Astrocyte (in vitro differentiated cells and primary cell): ENCODE results near the gene ABHD12. TPM values are rescaled to one million over a fixed set of nuclear protein-coding genes. Genes with fewer than 3 reads are reported as not detected.

Experiments used
- DNase-seq: peaks from one replicate; pipeline ENCODE4 v3.0.0-alpha.2; 2010; ENCODE audit warnings: low read depth
- FAIRE-seq: peaks from 2 replicates; lab custom pipeline; 2011; peaks lifted over from hg19 to GRCh38; lab: Jason Lieb, UNC
- H2AFZ ChIP-seq: 2 replicates; pipeline ENCODE4 v1.6.0; 2012; ENCODE audit warnings: low read depth, low read length, inconsistent platforms
- H3K27ac ChIP-seq: 2 replicates; pipeline ENCODE4 v1.5.1; 2011; ENCODE audit warnings: low read depth, low read length, inconsistent platforms
- H3K27me3 ChIP-seq: 2 replicates; pipeline ENCODE4 v1.6.0; 2011; ENCODE audit warnings: low read length, inconsistent platforms; ENCODE audit not compliant: insufficient read depth
- H3K36me3 ChIP-seq: 2 replicates; pipeline ENCODE4 v1.5.1; 2011; ENCODE audit warnings: low read length, inconsistent platforms; ENCODE audit not compliant: insufficient read depth
- H3K4me1 ChIP-seq: 2 replicates; pipeline ENCODE4 v1.5.1; 2011; ENCODE audit warnings: low read length, inconsistent platforms; ENCODE audit not compliant: insufficient read depth
- H3K4me2 ChIP-seq: 2 replicates; pipeline ENCODE4 v1.6.0; 2012; ENCODE audit warnings: low read length, inconsistent platforms
- H3K4me3 ChIP-seq: 2 replicates; pipeline ENCODE4 v1.5.1; 2011; ENCODE audit warnings: low read depth, mild to moderate bottlenecking, low read length, inconsistent platforms; ENCODE audit not compliant: insufficient read depth
- H3K79me2 ChIP-seq: 2 replicates; pipeline ENCODE4 v1.6.0; 2012; ENCODE audit warnings: mild to moderate bottlenecking, low read length, inconsistent platforms; ENCODE audit not compliant: insufficient read depth
- H3K9ac ChIP-seq: 2 replicates; pipeline ENCODE4 v1.6.0; 2012; ENCODE audit warnings: mild to moderate bottlenecking, low read length, inconsistent platforms
- H3K9me3 ChIP-seq: 2 replicates; pipeline ENCODE4 v1.5.1; 2012; ENCODE audit warnings: low read depth, mild to moderate bottlenecking, low read length, inconsistent platforms; ENCODE audit not compliant: insufficient read depth
- H4K20me1 ChIP-seq: 2 replicates; pipeline ENCODE4 v1.6.0; 2012; ENCODE audit warnings: low read length, inconsistent platforms; ENCODE audit not compliant: insufficient read depth
- H3K27ac Mint-ChIP-seq: one replicate; pipeline ENCODE4 v1.8.0; 2021; ENCODE audit warnings: mild to moderate bottlenecking, mixed read lengths; ENCODE audit not compliant: unreplicated experiment
- H3K27me3 Mint-ChIP-seq: one replicate; pipeline ENCODE4 v1.8.0; 2021; ENCODE audit warnings: low read depth, mixed read lengths; ENCODE audit not compliant: unreplicated experiment
- H3K36me3 Mint-ChIP-seq: one replicate; pipeline ENCODE4 v1.8.0; 2021; ENCODE audit warnings: low read depth, mixed read lengths; ENCODE audit not compliant: unreplicated experiment
- H3K4me1 Mint-ChIP-seq: one replicate; pipeline ENCODE4 v1.8.0; 2021; ENCODE audit warnings: low read depth, mixed read lengths; ENCODE audit not compliant: unreplicated experiment
- H3K4me3 Mint-ChIP-seq: one replicate; pipeline ENCODE4 v1.8.0; 2021; ENCODE audit warnings: mild to moderate bottlenecking, moderate library complexity, mixed read lengths; ENCODE audit not compliant: unreplicated experiment
- H3K9me3 Mint-ChIP-seq: one replicate; pipeline ENCODE4 v1.8.0; 2021; ENCODE audit warnings: mild to moderate bottlenecking, mixed read lengths; ENCODE audit not compliant: unreplicated experiment
- CTCF ChIP-seq: IDR thresholded peaks from 2 replicates; pipeline ENCODE4 v1.5.1; 2011; ENCODE audit warnings: low read depth, mild to moderate bottlenecking, inconsistent platforms, low read length, moderate library complexity; ENCODE audit not compliant: insufficient read depth
- EZH2 ChIP-seq: IDR thresholded peaks from 2 replicates; pipeline ENCODE4 v1.6.1; 2012; ENCODE audit warnings: mild to moderate bottlenecking, low read length, inconsistent platforms; ENCODE audit not compliant: insufficient read depth
- total RNA-seq: library from RNA; stranded (reverse); gene quantifications from 2 replicates; pipeline ENCODE4 v1.2.1, GENCODE V29; 2021

Gene ABHD12
- total RNA-seq, 1 donor from 2014 or later: 98.1 TPM

GRCh38 chr20:25274481-25274880 lies 116.2 kb downstream of the ABHD12 start:
- H2AFZ ChIP-seq: no peak overlapping the region
- H3K9me3 Mint-ChIP-seq: no peaks in the 10 kb centered on the region
- H3K27me3 Mint-ChIP-seq: no peaks in the 10 kb centered on the region

GRCh38 chr20:25273541-25274358 lies 116.9 kb downstream of the ABHD12 start:
- Histone ChIP-seq H3K4me1 (no peaks in the 10 kb centered on the region), H3K27me3 (no peaks in the 10 kb centered on the region), H3K4me3 (no peak overlapping the region), H3K4me2 (no peak overlapping the region), H3K79me2 (peaks cover 50% of the 10 kb centered on the region), H3K27ac (no peak overlapping the region), H3K9ac (no peak overlapping the region), H3K36me3 (peaks cover 40% of the 10 kb centered on the region), H3K9me3 (no peaks in the 10 kb centered on the region), H4K20me1 (peaks cover 76% of the 10 kb centered on the region), H2AFZ (no peak overlapping the region)
- Mint-ChIP-seq H3K36me3 (peaks cover 15% of the 10 kb centered on the region), H3K4me1 (peaks cover 7% of the 10 kb centered on the region), H3K27me3 (no peaks in the 10 kb centered on the region), H3K4me3 (no peak overlapping the region), H3K27ac (no peak overlapping the region), H3K9me3 (no peaks in the 10 kb centered on the region)
- DNase-seq (no peak), FAIRE-seq (no peak)
- TF ChIP-seq EZH2 (no peak), CTCF (no peak)

More at GRCh38 chr20:25274481-25274880, 116.2 kb downstream of the ABHD12 start:
- Histone ChIP-seq H3K9me3 (no peaks in the 10 kb centered on the region), H3K27ac (no peak overlapping the region), H3K79me2 (peaks cover 43% of the 10 kb centered on the region), H3K27me3 (no peaks in the 10 kb centered on the region), H3K9ac (no peak overlapping the region), H3K4me3 (no peak overlapping the region), H3K4me2 (no peak overlapping the region), H4K20me1 (peaks cover 73% of the 10 kb centered on the region), H3K4me1 (no peaks in the 10 kb centered on the region), H3K36me3 (peaks cover 40% of the 10 kb centered on the region)
- Mint-ChIP-seq H3K27ac (no peak overlapping the region), H3K4me1 (peaks cover 7% of the 10 kb centered on the region), H3K4me3 (no peak overlapping the region), H3K36me3 (peaks cover 19% of the 10 kb centered on the region)
- DNase-seq (no peak), FAIRE-seq (no peak)
- TF ChIP-seq CTCF (no peak), EZH2 (no peak)

GRCh38 chr20:25273046-25273445 lies 117.6 kb downstream of the ABHD12 start:
- no peaks in the 10 kb centered on the region for H3K27me3 ChIP-seq
- no peak overlapping the region for H3K27ac ChIP-seq
- Mint-ChIP-seq H3K27me3 (no peaks in the 10 kb centered on the region), H3K4me3 (no peak overlapping the region), H3K9me3 (no peaks in the 10 kb centered on the region), H3K27ac (no peak overlapping the region), H3K4me1 (peaks cover 7% of the 10 kb centered on the region), H3K36me3 (peaks cover 15% of the 10 kb centered on the region)
- H3K36me3 ChIP-seq: peaks cover 37% of the 10 kb centered on the region
- FAIRE-seq (no peak), DNase-seq (no peak)
- TF ChIP-seq EZH2 (no peak), CTCF (no peak)
- H3K4me2 ChIP-seq: no peak overlapping the region
- no peak overlapping the region for H3K9ac ChIP-seq
- peaks cover 75% of the 10 kb centered on the region for H4K20me1 ChIP-seq
- H2AFZ ChIP-seq: no peak overlapping the region
- peaks cover 57% of the 10 kb centered on the region for H3K79me2 ChIP-seq
- H3K9me3 ChIP-seq: no peaks in the 10 kb centered on the region
- H3K4me1 ChIP-seq: no peaks in the 10 kb centered on the region
- no peak overlapping the region for H3K4me3 ChIP-seq
